ENCODE results near the gene ASAP2. TPM values are rescaled to one million over a fixed set of nuclear protein-coding genes. Genes with fewer than 3 reads are reported as not detected.
"Not testable (repeated sequence)": the region's sequence is repeated elsewhere in the genome, so short reads cannot be mapped to it uniquely, and the experiment has no call there.

ASAP2 gene
- total RNA-seq, 1 experiment from 2014 or later, result 34.7 TPM

- DNase-seq (ENCODE audit: extremely low read depth, low read depth), result no peak
Measured at GRCh38 chr2:9391961-9392720, 185.5 kb downstream of the ASAP2 start.

- no peak for DNase-seq (ENCODE audit: extremely low read depth, low read depth)
Measured at GRCh38 chr2:9392898-9393765, 186.5 kb downstream of the ASAP2 start.

- DNase-seq (ENCODE audit: extremely low read depth, low read depth), result no peak
Measured at GRCh38 chr2:9394816-9395215, 188.2 kb downstream of the ASAP2 start.

GRCh38 chr2:9397201-9397600 is 190.6 kb downstream of the ASAP2 start:
- DNase-seq (ENCODE audit: extremely low read depth, low read depth), result no peak

GRCh38 chr2:9398251-9398650 is 191.6 kb downstream of the ASAP2 start:
- not testable (repeated sequence) for DNase-seq (ENCODE audit: extremely low read depth, low read depth)

GRCh38 chr2:9398881-9399780 is 192.5 kb downstream of the ASAP2 start:
- no peak for DNase-seq (ENCODE audit: extremely low read depth, low read depth)

- DNase-seq (ENCODE audit: extremely low read depth, low read depth), result no peak
Measured at GRCh38 chr2:9400268-9401058, 193.9 kb downstream of the ASAP2 start.

GRCh38 chr2:9401059-9401547 is 194.5 kb downstream of the ASAP2 start:
- no peak for DNase-seq (ENCODE audit: extremely low read depth, low read depth)

- no peak for DNase-seq (ENCODE audit: extremely low read depth, low read depth)
Measured at GRCh38 chr2:9401646-9402371, 195.2 kb downstream of the ASAP2 start.

- no peak for DNase-seq (ENCODE audit: extremely low read depth, low read depth)
Measured at GRCh38 chr2:9403924-9404323, 197.3 kb downstream of the ASAP2 start.

GRCh38 chr2:9404451-9404850 is 197.8 kb downstream of the ASAP2 start:
- DNase-seq (ENCODE audit: extremely low read depth, low read depth), result no peak

GRCh38 chr2:9405636-9406035 is 199.0 kb downstream of the ASAP2 start:
- DNase-seq (ENCODE audit: extremely low read depth, low read depth), result no peak

GRCh38 chr2:9406529-9407362 is 200.1 kb downstream of the ASAP2 start:
- DNase-seq (ENCODE audit: extremely low read depth, low read depth), result no peak

- DNase-seq (ENCODE audit: extremely low read depth, low read depth), result no peak
Measured at GRCh38 chr2:9407363-9407811, 200.8 kb downstream of the ASAP2 start.

GRCh38 chr2:9408641-9409151 is 202.1 kb downstream of the ASAP2 start:
- no peak for DNase-seq (ENCODE audit: extremely low read depth, low read depth)

GRCh38 chr2:9410108-9410507 is 203.5 kb downstream of the ASAP2 start:
- DNase-seq (ENCODE audit: extremely low read depth, low read depth), result no peak

GRCh38 chr2:9412781-9413180 is 206.2 kb downstream of the ASAP2 start:
- no peak for DNase-seq (ENCODE audit: extremely low read depth, low read depth)

Data from NCI-H460 (cell line).